Activated T-cell treated with anti-CD3 and anti-CD28 coated beads, Interleukin-2, amount 50 U/mL, for 72 hours (primary cell): ENCODE results near the gene GLYATL1B. TPM values are rescaled to one million over a fixed set of nuclear protein-coding genes. Genes with fewer than 3 reads are reported as not detected.
A peak's percentile ranks its signal among the peaks of the same experiment; 100 is the strongest.
"Not testable (repeated sequence)": the region's sequence is repeated elsewhere in the genome, so short reads cannot be mapped to it uniquely, and the experiment has no call there.

Experiments used
- ATAC-seq, 2 donors: fragments of 150-1000 bp; cut with Tn5 transposase; replicated peaks in 1 of 2; 2 replicates each; pipeline ENCODE4 v1.10.0; 2021; ENCODE audit warnings: moderate library complexity in 2 of 2, mild to moderate bottlenecking in 1 of 2
- DNase-seq, 2 donors: peaks; one replicate each; pipeline ENCODE4 v3.0.0; 2021 to 2022; ENCODE audit warnings: mixed read lengths in 1 of 2
- H3K27ac Mint-ChIP-seq: one replicate; pipeline ENCODE4 v1.8.0; 2022; ENCODE audit warnings: mild to moderate bottlenecking, moderate library complexity, mixed read lengths
- H3K27me3 Mint-ChIP-seq: one replicate; pipeline ENCODE4 v1.8.0; 2022; ENCODE audit warnings: low read depth, mixed read lengths
- H3K36me3 Mint-ChIP-seq, 2 donors: one replicate each; pipeline ENCODE4 v1.8.0; 2022; ENCODE audit warnings: mixed read lengths in 2 of 2, mild to moderate bottlenecking in 1 of 2; ENCODE audit not compliant: insufficient read depth in 2 of 2
- H3K4me1 Mint-ChIP-seq: one replicate; pipeline ENCODE4 v1.8.0; 2022; ENCODE audit warnings: low read depth, mixed read lengths
- H3K4me3 Mint-ChIP-seq, 2 donors: one replicate each; pipeline ENCODE4 v1.8.0; 2022; ENCODE audit warnings: mild to moderate bottlenecking in 2 of 2, mixed read lengths in 2 of 2, moderate library complexity in 2 of 2
- H3K9me3 Mint-ChIP-seq, 2 donors: one replicate each; pipeline ENCODE4 v1.8.0; 2022; ENCODE audit warnings: mixed read lengths in 2 of 2
- total RNA-seq, 2 donors: library from RNA; stranded (reverse); gene quantifications; one replicate each; pipeline ENCODE4 v1.2.3, GENCODE V29; 2022

The GLYATL1B gene
- total RNA-seq, 2 donors from 2014 or later = not detected

DNA sequence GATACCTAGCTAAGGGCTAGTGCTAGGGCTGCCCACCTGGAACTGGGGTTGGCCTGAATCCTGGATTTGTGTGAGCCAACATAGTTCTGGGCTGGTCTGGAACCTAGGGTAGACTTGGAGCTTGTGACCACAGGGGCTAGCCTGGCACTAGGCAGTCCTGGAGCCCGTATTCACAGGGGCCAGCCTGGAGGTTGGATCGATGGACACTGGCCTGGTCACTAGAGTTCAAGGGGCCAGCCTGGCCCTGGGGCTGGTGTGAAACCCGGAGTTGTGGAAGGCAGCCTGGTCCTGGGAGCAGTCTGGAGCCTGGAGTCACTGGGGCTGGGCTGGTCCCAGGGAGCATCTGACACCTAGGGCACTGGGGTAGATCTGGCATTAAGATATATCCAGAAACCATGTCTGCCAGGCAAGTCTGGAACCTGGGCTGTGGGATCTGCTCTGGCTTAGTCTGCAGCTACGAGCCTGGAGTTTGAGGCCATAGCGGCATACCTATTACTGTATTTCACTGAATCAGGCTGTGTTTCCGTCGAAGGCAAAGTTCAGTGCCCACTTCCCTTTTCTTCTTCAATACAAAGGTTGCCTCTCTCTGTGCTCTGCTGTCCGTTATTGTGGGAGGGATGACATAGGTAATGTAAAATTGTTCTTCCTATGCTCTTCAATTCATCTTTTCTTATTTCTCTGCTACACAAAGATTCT, 9.1 kb upstream of the GLYATL1B start:
- Mint-ChIP-seq H3K27ac (no peak overlapping the region), H3K27me3 (peaks cover 20% of the 10 kb centered on the region), H3K36me3 (peaks cover 0 to 2% of the 10 kb centered on the region in 2 donors), H3K9me3 (peaks cover 0 to 2% of the 10 kb centered on the region in 2 donors), H3K4me3 (no peak overlapping the region), H3K4me1 (no peaks in the 10 kb centered on the region)
- ATAC-seq = no peak
- no peak for DNase-seq

DNA sequence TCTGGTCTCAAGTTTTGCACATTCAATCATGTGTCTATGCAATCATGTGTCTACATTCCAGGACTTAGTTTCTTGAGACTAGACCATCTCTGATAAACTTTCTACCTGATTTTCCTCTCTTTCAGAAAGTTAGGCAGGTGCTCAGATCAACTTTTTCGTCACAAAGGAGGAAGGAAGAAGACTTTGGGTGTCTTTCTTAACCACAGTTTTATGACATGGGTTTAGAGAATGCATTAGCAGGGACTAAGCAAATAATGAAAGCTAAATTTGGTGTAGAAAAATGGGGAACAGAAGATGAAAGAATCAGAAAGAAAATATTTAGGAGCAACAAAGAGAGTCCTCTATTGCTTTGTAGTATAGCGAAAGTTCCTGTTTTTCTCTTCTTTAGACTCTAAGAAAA, 7.7 kb upstream of the GLYATL1B start:
- peaks cover 17% of the 10 kb centered on the region for H3K27me3 Mint-ChIP-seq

GRCh38 chr11:59079086-59079485, 7.0 kb upstream of the GLYATL1B start:
- no peak overlapping the region for H3K4me3 Mint-ChIP-seq
- H3K9me3 Mint-ChIP-seq = peaks cover 0 to 2% of the 10 kb centered on the region in 2 donors
- H3K27ac Mint-ChIP-seq = no peak overlapping the region
- no peak for ATAC-seq
- peaks cover 0 to 2% of the 10 kb centered on the region in 2 donors for H3K36me3 Mint-ChIP-seq
- no peaks in the 10 kb centered on the region for H3K4me1 Mint-ChIP-seq
- no peak for DNase-seq
- H3K27me3 Mint-ChIP-seq = peaks cover 17% of the 10 kb centered on the region

More for the DNA sequence above, 7.7 kb upstream of the GLYATL1B start:
- Mint-ChIP-seq H3K9me3 (peaks cover 0 to 2% of the 10 kb centered on the region in 2 donors), H3K36me3 (peaks cover 0 to 2% of the 10 kb centered on the region in 2 donors), H3K4me3 (no peak overlapping the region), H3K4me1 (no peaks in the 10 kb centered on the region), H3K27ac (no peak overlapping the region)
- DNase-seq (no peak), ATAC-seq (no peak)

- not testable (repeated sequence) for H3K4me3 Mint-ChIP-seq, H3K9me3 Mint-ChIP-seq, ATAC-seq, H3K36me3 Mint-ChIP-seq, DNase-seq, H3K4me1 Mint-ChIP-seq, H3K27ac Mint-ChIP-seq
- H3K27me3 Mint-ChIP-seq = peaks cover 12% of the 10 kb centered on the region
Measured at GRCh38 chr11:59080421-59080820, 5.7 kb upstream of the GLYATL1B start.

- ATAC-seq, DNase-seq, H3K27ac Mint-ChIP-seq, H3K4me3 Mint-ChIP-seq, H3K36me3 Mint-ChIP-seq, H3K4me1 Mint-ChIP-seq, H3K9me3 Mint-ChIP-seq: not testable (repeated sequence)
- H3K27me3 Mint-ChIP-seq = peaks cover 11% of the 10 kb centered on the region
Measured at GRCh38 chr11:59081430-59082020, 4.6 kb upstream of the GLYATL1B start.

DNA sequence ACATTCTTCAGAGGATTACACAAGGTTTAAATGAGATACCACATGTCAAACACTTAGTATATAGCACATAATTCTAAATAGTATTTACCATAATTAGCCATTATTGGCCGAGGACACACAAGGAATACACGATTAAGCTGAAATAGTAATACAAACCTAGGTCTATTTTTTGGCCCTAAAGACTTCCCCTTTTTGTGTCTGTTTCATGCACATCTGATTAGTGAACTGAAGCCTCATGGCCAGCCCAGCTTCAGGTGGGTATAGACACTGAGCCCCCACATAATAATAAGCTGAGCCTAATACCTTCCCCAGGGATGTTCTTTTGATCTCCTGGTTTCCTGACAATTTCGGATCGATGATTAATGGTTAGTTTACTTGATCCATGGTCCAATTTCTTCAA, 2.1 kb downstream of the GLYATL1B start:
- no peak for DNase-seq
- no peaks in the 10 kb centered on the region for H3K9me3 Mint-ChIP-seq
- no peaks in the 10 kb centered on the region for H3K36me3 Mint-ChIP-seq
- no peak overlapping the region for H3K27ac Mint-ChIP-seq
- H3K4me3 Mint-ChIP-seq = no peak overlapping the region
- no peak for ATAC-seq
- no peaks in the 10 kb centered on the region for H3K4me1 Mint-ChIP-seq
- H3K27me3 Mint-ChIP-seq = no peaks in the 10 kb centered on the region

GRCh38 chr11:59093576-59093975, 7.5 kb downstream of the GLYATL1B start:
- not testable (repeated sequence) for H3K9me3 Mint-ChIP-seq, DNase-seq, ATAC-seq, H3K4me1 Mint-ChIP-seq, H3K36me3 Mint-ChIP-seq, H3K27ac Mint-ChIP-seq, H3K4me3 Mint-ChIP-seq, H3K27me3 Mint-ChIP-seq

DNA sequence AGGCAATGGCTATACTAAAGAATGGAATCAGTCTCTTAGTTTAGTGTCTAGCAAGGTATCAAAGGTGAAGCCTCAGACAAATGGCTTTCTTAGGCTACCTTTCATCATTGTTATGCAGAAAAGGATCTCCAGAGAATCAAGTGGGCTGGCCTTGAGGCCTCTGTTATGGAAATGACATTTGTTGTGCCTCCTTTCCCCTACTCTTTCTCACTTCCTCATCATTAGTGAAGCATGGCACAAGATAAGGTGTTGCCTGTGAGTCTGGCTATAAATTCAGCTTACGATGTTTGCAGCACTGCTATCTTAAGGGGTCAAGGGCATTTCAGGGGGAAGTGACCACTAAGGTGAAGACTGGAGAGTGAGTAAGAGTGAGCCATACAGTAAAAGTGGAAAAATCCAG, 9.1 kb downstream of the GLYATL1B start:
- not testable (repeated sequence) for H3K4me1 Mint-ChIP-seq, H3K36me3 Mint-ChIP-seq, ATAC-seq, H3K4me3 Mint-ChIP-seq, H3K9me3 Mint-ChIP-seq, DNase-seq, H3K27ac Mint-ChIP-seq
- peaks cover 16% of the 10 kb centered on the region for H3K27me3 Mint-ChIP-seq

- not testable (repeated sequence) for H3K9me3 Mint-ChIP-seq, H3K27ac Mint-ChIP-seq, H3K4me1 Mint-ChIP-seq, H3K4me3 Mint-ChIP-seq, H3K36me3 Mint-ChIP-seq, ATAC-seq, DNase-seq
- H3K27me3 Mint-ChIP-seq = peaks cover 24% of the 10 kb centered on the region
Measured at GRCh38 chr11:59095972-59096575, 10.0 kb downstream of the GLYATL1B start.

DNA sequence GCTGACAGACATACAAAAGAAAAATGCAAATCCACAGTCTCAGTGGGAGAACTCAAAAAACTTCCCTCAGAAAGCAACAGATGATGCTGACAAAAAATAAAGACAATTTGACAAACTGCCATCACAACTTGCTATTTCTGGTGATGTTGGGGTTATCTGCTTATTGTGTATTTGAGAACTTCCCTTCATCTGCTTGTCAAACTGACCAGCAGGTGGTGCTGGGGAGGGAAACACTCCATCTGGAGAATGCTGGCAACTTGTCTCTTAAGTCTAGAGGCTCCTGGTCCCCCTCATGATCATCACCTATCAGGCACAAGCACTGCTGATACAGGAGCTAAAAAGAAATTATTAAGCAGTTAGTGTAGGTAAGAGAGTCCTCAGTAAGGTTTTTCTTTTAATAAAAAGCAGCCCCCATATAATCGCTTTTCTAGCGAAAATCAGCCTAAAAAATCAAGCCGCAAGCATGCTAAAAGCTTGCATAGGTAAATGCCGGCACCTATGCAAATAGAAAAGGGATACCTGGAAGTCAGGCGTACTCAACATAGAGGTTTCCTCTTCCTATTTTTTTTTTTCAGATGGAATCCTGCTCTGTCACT, 11.1 kb downstream of the GLYATL1B start:
- H3K4me3 Mint-ChIP-seq = no peak overlapping the region
- H3K27ac Mint-ChIP-seq = no peak overlapping the region
- H3K4me1 Mint-ChIP-seq = peaks cover 7% of the 10 kb centered on the region
- H3K36me3 Mint-ChIP-seq = no peaks in the 10 kb centered on the region
- H3K27me3 Mint-ChIP-seq = peaks cover 25% of the 10 kb centered on the region
- H3K9me3 Mint-ChIP-seq = no peaks in the 10 kb centered on the region
- DNase-seq (peak; percentile 65 to 71), ATAC-seq (peak; percentile 66 to 69)

GRCh38 chr11:59097938-59098337, 11.8 kb downstream of the GLYATL1B start:
- H3K36me3 Mint-ChIP-seq, DNase-seq, H3K27ac Mint-ChIP-seq, H3K4me3 Mint-ChIP-seq, H3K9me3 Mint-ChIP-seq, ATAC-seq: not testable (repeated sequence)
- peaks cover 25% of the 10 kb centered on the region for H3K27me3 Mint-ChIP-seq
- peaks cover 12% of the 10 kb centered on the region for H3K4me1 Mint-ChIP-seq

- peaks cover 0 to 2% of the 10 kb centered on the region in 2 donors for H3K36me3 Mint-ChIP-seq
- no peak overlapping the region for H3K27ac Mint-ChIP-seq
- H3K4me3 Mint-ChIP-seq = peak overlapping the region; percentile 79 to 83
- ATAC-seq (peak; percentile 65 to 67), DNase-seq (peak; percentile 69 to 72)
- H3K9me3 Mint-ChIP-seq = no peaks in the 10 kb centered on the region
- peaks cover 54% of the 10 kb centered on the region for H3K27me3 Mint-ChIP-seq
- peaks cover 34% of the 10 kb centered on the region for H3K4me1 Mint-ChIP-seq
Measured at GRCh38 chr11:59102259-59102765, 16.2 kb downstream of the GLYATL1B start.
